Posterior vena cava (tissue), 2 donors: Measurements from ENCODE around the gene EPC2. TPM values are rescaled to one million over a fixed set of nuclear protein-coding genes. Genes with fewer than 3 reads are reported as not detected.

Experiments
- DNase-seq: peaks from one replicate; pipeline ENCODE4 v3.0.0-alpha.2; 2020; ENCODE audit warnings: low spot score
- intact Hi-C, 2 donors: fragments of 100-400 bp; cut with DNase I; formaldehyde crosslinking; loops; one replicate each; pipeline versions ENCODE4 v1.14.1 to v1.14.2; 2022 to 2023
- long read RNA-seq, 2 donors: library from polyadenylated mRNA; unstranded; transcript quantifications; one replicate each; pipeline ENCODE4 v2.0.0, GENCODE V29; 2020 to 2021
- total RNA-seq, 2 donors: library from RNA; stranded (reverse); fragmentation: NEBNext Ultra II Directional; extraction: Animal tissue kit (Norgen Biotek cat#: 25700); gene quantifications; one replicate each; pipeline ENCODE4 v1.2.1, GENCODE V29; 2021
- donor health status: DM: yes; HTN: yes; CAD: no.
- donor health status: DM: yes; HTN: yes; CAD: no.

Gene EPC2
- total RNA-seq, result 10 to 100 TPM; 31.6 to 37.7 TPM
- long read RNA-seq, donor 1, partial matches to known transcripts, result 1 of 3 reads
- long read RNA-seq, donor 1, other reads (novel, unspliced or antisense), result 2 of 3 reads
- long read RNA-seq, donor 2, partial matches to known transcripts, result 2 of 6 reads
- long read RNA-seq, donor 2, other reads (novel, unspliced or antisense), result 4 of 6 reads

- DNase-seq, result peak; percentile 97
- intact Hi-C loops, result no loop called here
Measured at GRCh38 chr2:148643998-148644882, at the start of gene EPC2. Gene EPC2 (plus strand): TSS chr2:148644751. CDS start chr2:148645018, 267 bp downstream.

GRCh38 chr2:148596018-148596417 lies 48.5 kb upstream of the EPC2 start:
- intact Hi-C loops, result no loop called here
- no peak for DNase-seq

GRCh38 chr2:148599109-148599991 lies 45.2 kb upstream of the EPC2 start:
- no peak for DNase-seq
- intact Hi-C loops, result no loop called here

GRCh38 chr2:148602885-148603561 lies 41.5 kb upstream of the EPC2 start:
- no peak for DNase-seq
- intact Hi-C loops, result no loop called here

- intact Hi-C loops, result no loop called here
- DNase-seq, result no peak
Measured at GRCh38 chr2:148603562-148603920, 41.0 kb upstream of the EPC2 start.

GRCh38 chr2:148604927-148605326 lies 39.6 kb upstream of the EPC2 start:
- intact Hi-C loops, result no loop called here
- DNase-seq, result no peak

GRCh38 chr2:148607566-148607965 lies 37.0 kb upstream of the EPC2 start:
- intact Hi-C loops, result no loop called here
- no peak for DNase-seq

GRCh38 chr2:148613231-148614013 lies 31.1 kb upstream of the EPC2 start:
- intact Hi-C loops, result no loop called here
- DNase-seq, result no peak

- intact Hi-C loops, result no loop called here
- no peak for DNase-seq
Measured at GRCh38 chr2:148614014-148614321, 30.6 kb upstream of the EPC2 start.

- intact Hi-C loops, result no loop called here
Measured at GRCh38 chr2:148614322-148615049, 30.1 kb upstream of the EPC2 start.

GRCh38 chr2:148615381-148615841 lies 29.1 kb upstream of the EPC2 start:
- no peak for DNase-seq
- intact Hi-C loops, result no loop called here

More at GRCh38 chr2:148614322-148615049, 30.1 kb upstream of the EPC2 start:
- DNase-seq, result no peak

GRCh38 chr2:148616662-148617061 lies 27.9 kb upstream of the EPC2 start:
- intact Hi-C loops, result no loop called here
- no peak for DNase-seq

GRCh38 chr2:148617219-148617618 lies 27.3 kb upstream of the EPC2 start:
- intact Hi-C loops, result no loop called here
- no peak for DNase-seq

- intact Hi-C loops, result no loop called here
- DNase-seq, result no peak
Measured at GRCh38 chr2:148619560-148620195, 24.9 kb upstream of the EPC2 start.

- intact Hi-C loops, result no loop called here
- DNase-seq, result no peak
Measured at GRCh38 chr2:148622366-148622765, 22.2 kb upstream of the EPC2 start.

- DNase-seq, result no peak
- intact Hi-C loops, result no loop called here
Measured at GRCh38 chr2:148623086-148623485, 21.5 kb upstream of the EPC2 start.

- intact Hi-C loops, result no loop called here
- DNase-seq, result no peak
Measured at GRCh38 chr2:148627224-148627623, 17.3 kb upstream of the EPC2 start.

GRCh38 chr2:148634749-148635148 lies 9.8 kb upstream of the EPC2 start:
- intact Hi-C loops, result no loop called here
- DNase-seq, result no peak
